Calu3 (cell line): Measurements from ENCODE around the gene PRKCI. TPM values are rescaled to one million over a fixed set of nuclear protein-coding genes. Genes with fewer than 3 reads are reported as not detected.
A peak's percentile ranks its signal among the peaks of the same experiment; 100 is the strongest.

Source experiments
- BruUV-seq: library from RNA; stranded (reverse); fragments of 400-500 nt; replicated peaks from 2 replicates; lab custom pipeline; 2021; lab: Mats Ljungman, UMichigan
- CTCF ChIA-PET: fragments of 300-600 bp; sonication (Branson Sonifier 250); formaldehyde crosslinking; loops from one replicate; lab custom pipeline; 2022; ENCODE audit warnings: antibody characterized with exemption; lab: Charles Lee
- DNase-seq: peaks from one replicate; pipeline ENCODE4 v3.0.0; 2022
- H3K27ac Mint-ChIP-seq: one replicate; pipeline ENCODE4 v1.8.0; 2022; ENCODE audit warnings: mixed read lengths; ENCODE audit not compliant: unreplicated experiment
- H3K27me3 Mint-ChIP-seq: one replicate; pipeline ENCODE4 v1.8.0; 2022; ENCODE audit warnings: mixed read lengths; ENCODE audit not compliant: unreplicated experiment
- H3K36me3 Mint-ChIP-seq: one replicate; pipeline ENCODE4 v1.8.0; 2022; ENCODE audit warnings: mild to moderate bottlenecking, moderate library complexity, mixed read lengths; ENCODE audit not compliant: insufficient read depth, unreplicated experiment
- H3K4me1 Mint-ChIP-seq: one replicate; pipeline ENCODE4 v1.8.0; 2022; ENCODE audit warnings: mild to moderate bottlenecking, low read depth, mixed read lengths; ENCODE audit not compliant: unreplicated experiment
- H3K4me3 Mint-ChIP-seq: one replicate; pipeline ENCODE4 v1.8.0; 2022; ENCODE audit warnings: mild to moderate bottlenecking, low read depth, moderate library complexity, mixed read lengths; ENCODE audit not compliant: unreplicated experiment
- H3K9me3 Mint-ChIP-seq: one replicate; pipeline ENCODE4 v1.8.0; 2022; ENCODE audit warnings: low read depth, mixed read lengths; ENCODE audit not compliant: unreplicated experiment
- CTCF ChIP-seq: fragments of 200-600 bp; IDR thresholded peaks from one replicate; pipeline ENCODE4 v1.8.0; 2022; ENCODE audit warnings: antibody characterized with exemption; ENCODE audit not compliant: unreplicated experiment
- intact Hi-C: fragments of 100-400 bp; cut with micrococcal nuclease; formaldehyde crosslinking; loops from one replicate; pipeline ENCODE4 v1.10.0; 2022; ENCODE audit not compliant: unreplicated experiment
- total RNA-seq: library from RNA; stranded (reverse); gene quantifications from 2 replicates; pipeline ENCODE4 v1.2.3, GENCODE V29; 2022

PRKCI gene
- total RNA-seq, 1 experiment from 2014 or later: 79.5 TPM

- no peak overlapping the region for H3K4me3 Mint-ChIP-seq
- CTCF ChIA-PET: no interaction called here
- no peaks in the 10 kb centered on the region for H3K27me3 Mint-ChIP-seq
- DNase-seq: no peak
- no TSS peak for BruUV-seq
- H3K9me3 Mint-ChIP-seq: peaks cover 8% of the 10 kb centered on the region
- no peak for TF ChIP-seq CTCF
- H3K4me1 Mint-ChIP-seq: peaks cover 12% of the 10 kb centered on the region
- H3K27ac Mint-ChIP-seq: no peak overlapping the region
- intact Hi-C loops: no loop called here
- peaks cover 31% of the 10 kb centered on the region for H3K36me3 Mint-ChIP-seq
Observed at GRCh38 chr3:170219850-170220249, 2.4 kb upstream of the PRKCI start.

- CTCF ChIA-PET: interaction anchor here (0.7 kb wide), 2 partner anchors 8 to 12 kb away, joined by 5 to 6 read pairs; no protein-coding TSS in a partner anchor
- Mint-ChIP-seq H3K36me3 (peaks cover 31% of the 10 kb centered on the region), H3K4me1 (peaks cover 19% of the 10 kb centered on the region), H3K9me3 (peaks cover 4% of the 10 kb centered on the region), H3K27me3 (no peaks in the 10 kb centered on the region), H3K27ac (peak overlapping the region; percentile 56), H3K4me3 (no peak overlapping the region)
- intact Hi-C loops: no loop called here
- BruUV-seq: no TSS peak
- TF ChIP-seq CTCF: no peak
- DNase-seq: no peak
Observed at GRCh38 chr3:170220871-170221270, 1.4 kb upstream of the PRKCI start.

GRCh38 chr3:170222647-170223541 is 670 bp downstream of the PRKCI start:
- peak overlapping the region; percentile 86 for H3K4me3 Mint-ChIP-seq
- H3K9me3 Mint-ChIP-seq: no peaks in the 10 kb centered on the region
- no TSS peak for BruUV-seq
- peaks cover 31% of the 10 kb centered on the region for H3K36me3 Mint-ChIP-seq
- DNase-seq: peak; percentile 58
- CTCF ChIA-PET: interaction anchor here (0.5 to 3.7 kb wide), 8 partner anchors 10 to 43 kb away, joined by 3 to 28 read pairs (median 4); no protein-coding TSS in a partner anchor
- H3K27me3 Mint-ChIP-seq: no peaks in the 10 kb centered on the region
- TF ChIP-seq CTCF: no peak
- H3K4me1 Mint-ChIP-seq: peaks cover 36% of the 10 kb centered on the region
- peak overlapping the region; percentile 99 for H3K27ac Mint-ChIP-seq
- intact Hi-C loops: loop anchor here (1.0 kb wide), 1 partner anchor 42 kb away; the partner anchor contains the start of gene PHC3

GRCh38 chr3:170225166-170225565 is 2.9 kb downstream of the PRKCI start:
- DNase-seq: no peak
- Mint-ChIP-seq H3K4me3 (peak overlapping the region; percentile 38), H3K4me1 (peaks cover 47% of the 10 kb centered on the region), H3K36me3 (peaks cover 31% of the 10 kb centered on the region), H3K9me3 (no peaks in the 10 kb centered on the region), H3K27me3 (no peaks in the 10 kb centered on the region), H3K27ac (peak overlapping the region; percentile 27)
- BruUV-seq: no TSS peak
- TF ChIP-seq CTCF: no peak
- intact Hi-C loops: no loop called here
- CTCF ChIA-PET: interaction anchor here (0.5 to 0.7 kb wide), 2 partner anchors 78 to 1078 kb away, joined by 3 read pairs; no protein-coding TSS in a partner anchor
